ENCODE results near the gene HS6ST3. TPM values are rescaled to one million over a fixed set of nuclear protein-coding genes. Genes with fewer than 3 reads are reported as not detected.

HS6ST3 gene
- total and polyA plus RNA-seq, 9 of the 15 experiments (the other 6 are each of a cell fraction or from before 2014, with no cell fraction given): not detected

- in situ Hi-C loops (cut with MboI): no loop called here
- no peaks in the 10 kb centered on the region for H4K20me1 ChIP-seq (replicated peaks; ENCODE audit: control insufficient read depth, insufficient read depth, low read length)
- H2AFZ ChIP-seq (ENCODE audit: low read depth, low read length): no peak overlapping the region
- H3K79me2 ChIP-seq (ENCODE audit: control insufficient read depth, insufficient read depth, low read length): no peaks in the 10 kb centered on the region
- H3K4me3 ChIP-seq: no peak overlapping the region
- no peaks in the 10 kb centered on the region for H3K4me1 ChIP-seq (replicated peaks in 1 of 2; ENCODE audit: control insufficient read depth in 2 of 2, insufficient read depth in 2 of 2, low read length in 2 of 2)
- no peaks in the 10 kb centered on the region for H3K9me1 ChIP-seq (ENCODE audit: control insufficient read depth, insufficient read depth, low read length)
- DNase-seq (ENCODE audit: extremely low read depth in 1 of 4, low spot score in 3 of 4): no peak
- no peaks in the 10 kb centered on the region for H3K27me3 ChIP-seq (ENCODE audit: control insufficient read depth in 2 of 2, insufficient read depth in 2 of 2, low read length in 2 of 2)
- POLR2A ChIA-PET: no interaction called here
- no peak overlapping the region for H3K9ac ChIP-seq (ENCODE audit: insufficient read depth in 1 of 2, low read depth in 2 of 2, low read length in 2 of 2)
- no peak overlapping the region for H3K27ac ChIP-seq (ENCODE audit: extremely low read depth, low read depth, low read length)
- BruUV-seq (replicated peaks): no TSS peak
- no peaks in the 10 kb centered on the region for H3K9me3 ChIP-seq (replicated peaks; ENCODE audit: control insufficient read depth, insufficient read depth, low read depth, low read length)
- no peak overlapping the region for H3K4me2 ChIP-seq (ENCODE audit: insufficient read depth, low read length)
- H3K36me3 ChIP-seq (ENCODE audit: control insufficient read depth, insufficient read depth, low read length): no peaks in the 10 kb centered on the region
- intact Hi-C loops (cut with micrococcal nuclease): no loop called here
- FAIRE-seq: no peak
- CTCF ChIA-PET (ENCODE audit: low intra/inter-chr PET ratio): no interaction called here
- TF ChIP-seq, protein P1, sequence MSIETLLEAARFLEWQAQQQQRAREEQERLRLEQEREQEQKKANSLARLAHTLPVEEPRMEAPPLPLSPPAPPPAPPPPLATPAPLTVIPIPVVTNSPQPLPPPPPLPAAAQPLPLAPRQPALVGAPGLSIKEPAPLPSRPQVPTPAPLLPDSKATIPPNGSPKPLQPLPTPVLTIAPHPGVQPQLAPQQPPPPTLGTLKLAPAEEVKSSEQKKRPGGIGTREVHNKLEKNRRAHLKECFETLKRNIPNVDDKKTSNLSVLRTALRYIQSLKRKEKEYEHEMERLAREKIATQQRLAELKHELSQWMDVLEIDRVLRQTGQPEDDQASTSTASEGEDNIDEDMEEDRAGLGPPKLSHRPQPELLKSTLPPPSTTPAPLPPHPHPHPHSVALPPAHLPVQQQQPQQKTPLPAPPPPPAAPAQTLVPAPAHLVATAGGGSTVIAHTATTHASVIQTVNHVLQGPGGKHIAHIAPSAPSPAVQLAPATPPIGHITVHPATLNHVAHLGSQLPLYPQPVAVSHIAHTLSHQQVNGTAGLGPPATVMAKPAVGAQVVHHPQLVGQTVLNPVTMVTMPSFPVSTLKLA (conservative IDR thresholded peaks at IDR 0.05): no peak
- TF ChIP-seq NFE2 (IDR thresholded peaks at IDR 0.05; ENCODE audit: low read depth) (no peak), IFI16 (CRISPR knock-in tag; IDR thresholded peaks at IDR 0.05) (no peak), MAZ (CRISPR knock-in tag; conservative IDR thresholded peaks at IDR 0.05 in 1 of 2, IDR thresholded peaks at IDR 0.05 in 1 of 2) (no peak), ZNF668 (CRISPR knock-in tag; IDR thresholded peaks at IDR 0.05) (no peak), ZNF445 (CRISPR knock-in tag; IDR thresholded peaks at IDR 0.05; ENCODE audit: low read depth) (no peak), IRF1 (CRISPR knock-in tag; IDR thresholded peaks at IDR 0.05; ENCODE audit: borderline replicate concordance) (no peak), ZNF398 (CRISPR knock-in tag; IDR thresholded peaks at IDR 0.05) (no peak)
- ATAC-seq: no peak
Observed at GRCh38 chr13:96779691-96780090, 689.8 kb downstream of the HS6ST3 start.
